B cell (primary cell): ENCODE results near the gene PPL. TPM values are rescaled to one million over a fixed set of nuclear protein-coding genes. Genes with fewer than 3 reads are reported as not detected.
"Not testable (repeated sequence)": the region's sequence is repeated elsewhere in the genome, so short reads cannot be mapped to it uniquely, and the experiment has no call there.

ENCODE experiments used
- ATAC-seq: fragments of 200-7000 bp; cut with Tn5 transposase; one replicate; pipeline ENCODE4 v1.10.0; 2021; ENCODE audit warnings: low read depth, mild to moderate bottlenecking, moderate number of reproducible peaks, moderate library complexity
- CTCF ChIA-PET: fragments of 350-600 bp; sonication (Branson Sonifier 250); formaldehyde crosslinking; loops from one replicate; lab custom pipeline; 2021; ENCODE audit warnings: antibody characterized with exemption, inconsistent platforms; lab: Charles Lee
- POLR2A ChIA-PET: fragments of 350-600 bp; sonication (Branson Sonifier 250); formaldehyde crosslinking; loops from one replicate; lab custom pipeline; 2021; ENCODE audit warnings: antibody characterized with exemption; lab: Charles Lee
- DNase-seq: peaks from one replicate; pipeline ENCODE4 v3.0.0; 2013
- H2AFZ ChIP-seq: 2 replicates; pipeline ENCODE4 v1.6.1; 2012; ENCODE audit warnings: mild to moderate bottlenecking, low read depth, low read length; ENCODE audit not compliant: insufficient read depth, poor library complexity, severe bottlenecking
- H3K27ac ChIP-seq, 2 donors: 1 replicate in 1 of 2; 2 replicates in 1 of 2; pipeline ENCODE4 v1.5.1; 2012 to 2013; ENCODE audit warnings: low read length in 2 of 2, mild to moderate bottlenecking in 2 of 2, moderate library complexity in 1 of 2
- H3K27me3 ChIP-seq, 4 experiments: fragments of 200-600 bp in 1 of 4; sonication (generic) in 1 of 4; replicated peaks in 1 of 4; 1 replicate in 2 of 4; 2 replicates in 2 of 4; pipeline versions ENCODE4 v1.6.1 to v1.7.0; 2013 to 2016; ENCODE audit warnings: low read length in 3 of 4, mild to moderate bottlenecking in 2 of 4, mixed read lengths in 1 of 4, moderate library complexity in 1 of 4; ENCODE audit not compliant: insufficient read depth in 4 of 4, control insufficient read depth in 3 of 4; ENCODE audit errors: control extremely low read depth in 1 of 4
- H3K36me3 ChIP-seq, 2 experiments: replicated peaks in 1 of 2; 1 replicate in 1 of 2; 2 replicates in 1 of 2; pipeline versions ENCODE4 v1.6.1 to v1.7.1; 2013; ENCODE audit warnings: low read length in 1 of 2; ENCODE audit not compliant: insufficient read depth in 2 of 2, control insufficient read depth in 1 of 2; ENCODE audit errors: control extremely low read depth in 1 of 2, extremely low read depth in 1 of 2
- H3K4me1 ChIP-seq, 2 donors: fragments of 200-600 bp in 1 of 2; sonication (generic) in 1 of 2; 1 replicate in 1 of 2; 2 replicates in 1 of 2; pipeline versions ENCODE4 v1.5.1 to v1.6.1; 2013 to 2017; ENCODE audit warnings: low read length in 2 of 2; ENCODE audit not compliant: control insufficient read depth in 2 of 2, insufficient read depth in 2 of 2
- H3K4me2 ChIP-seq: replicated peaks from 2 replicates; pipeline ENCODE3; 2012; ENCODE audit warnings: mild to moderate bottlenecking, low read depth, low read length; ENCODE audit not compliant: poor library complexity, severe bottlenecking
- H3K4me3 ChIP-seq, 5 experiments: fragments of 200-600 bp in 1 of 5; sonication (generic) in 1 of 5; 1 replicate in 3 of 5; 2 replicates in 2 of 5; pipeline versions ENCODE4 v1.5.1 to v1.7.0; 2011 to 2016; ENCODE audit warnings: low read length in 4 of 5, mild to moderate bottlenecking in 4 of 5, low read depth in 2 of 5, control low read depth in 1 of 5, moderate library complexity in 1 of 5; ENCODE audit not compliant: insufficient read depth in 1 of 5; ENCODE audit errors: control extremely low read depth in 1 of 5, extremely low read depth in 1 of 5
- H3K79me2 ChIP-seq: fragments of 200-600 bp; sonication (generic); one replicate; pipeline ENCODE4 v1.6.0; 2016; ENCODE audit warnings: low read length; ENCODE audit not compliant: control insufficient read depth, insufficient read depth
- H3K9ac ChIP-seq: fragments of 200-600 bp; sonication (generic); 2 replicates; pipeline ENCODE4 v1.6.1; 2017; ENCODE audit warnings: mild to moderate bottlenecking, low read length, moderate library complexity
- H3K9me3 ChIP-seq, 3 donors: one replicate each; pipeline versions ENCODE4 v1.6.1 to v1.7.1; 2013; ENCODE audit warnings: low read length in 2 of 3; ENCODE audit not compliant: control insufficient read depth in 2 of 3, insufficient read depth in 1 of 3; ENCODE audit errors: control extremely low read depth in 1 of 3
- H4K20me1 ChIP-seq: 2 replicates; pipeline ENCODE4 v1.6.0; 2012; ENCODE audit warnings: mild to moderate bottlenecking, low read length; ENCODE audit not compliant: insufficient read depth, control insufficient read depth, poor library complexity, severe bottlenecking
- H3K27ac Mint-ChIP-seq: one replicate; pipeline ENCODE4 v1.8.0; 2021; ENCODE audit warnings: mixed read lengths
- H3K27me3 Mint-ChIP-seq: one replicate; pipeline ENCODE4 v1.8.0; 2021; ENCODE audit warnings: mixed read lengths
- H3K4me1 Mint-ChIP-seq: one replicate; pipeline ENCODE4 v1.8.0; 2021; ENCODE audit warnings: mixed read lengths
- H3K4me3 Mint-ChIP-seq: one replicate; pipeline ENCODE4 v1.8.0; 2021; ENCODE audit warnings: mixed read lengths
- H3K9me3 Mint-ChIP-seq: one replicate; pipeline ENCODE4 v1.8.0; 2022; ENCODE audit warnings: mixed read lengths; ENCODE audit not compliant: insufficient read depth
- CTCF ChIP-seq: fragments of 200-600 bp; IDR thresholded peaks from one replicate; pipeline ENCODE4 v1.8.0; 2022; ENCODE audit warnings: antibody characterized with exemption, mild to moderate bottlenecking
- EZH2 ChIP-seq: IDR thresholded peaks from 2 replicates; pipeline ENCODE4 v1.6.1; 2012; ENCODE audit warnings: borderline replicate concordance, low read depth, mild to moderate bottlenecking, moderate library complexity, low read length; ENCODE audit not compliant: insufficient read depth, poor library complexity, severe bottlenecking
- WGBS: methylation state at CpG from one replicate; pipeline ENCODE4 v1.1.5; 2013; ENCODE audit warnings: missing lambda C conversion rate; ENCODE audit not compliant: insufficient coverage; 5-methylcytosine and 5-hydroxymethylcytosine counted together
- intact Hi-C: fragments of 100-400 bp; cut with micrococcal nuclease; formaldehyde crosslinking; loops from one replicate; pipeline ENCODE4 v1.10.0; 2022
- polyA plus RNA-seq: library from polyadenylated mRNA; depleted of rRNA; stranded (reverse); fragments of >200 nt; gene quantifications from 2 replicates; pipeline ENCODE4 v1.2.3, GENCODE V29; 2012
- total RNA-seq, 2 donors: library from RNA; stranded (reverse); fragments of 120-200 nt in 1 of 2; gene quantifications; 1 replicate in 1 of 2; 2 replicates in 1 of 2; pipeline versions ENCODE4 v1.2.3 to v1.2.4, GENCODE V29; 2013 to 2022

The PPL gene
- total and polyA plus RNA-seq, 2 donors (not counting 1 experiment from before 2014, with no cell fraction given) = not detected

- H4K20me1 ChIP-seq = no peaks in the 10 kb centered on the region
- no peak for TF ChIP-seq EZH2
- no peak for TF ChIP-seq CTCF
Observed at GRCh38 chr16:4966736-4967453, 29.9 kb upstream of the PPL start.

GRCh38 chr16:4963527-4963926 is 26.6 kb upstream of the PPL start:
- H3K79me2 ChIP-seq, ATAC-seq, H3K9ac ChIP-seq, H3K9me3 Mint-ChIP-seq, intact Hi-C loops, POLR2A ChIA-PET, H3K4me1 Mint-ChIP-seq, H3K4me2 ChIP-seq, H3K4me3 Mint-ChIP-seq, H3K27ac Mint-ChIP-seq, CTCF ChIA-PET, DNase-seq, H4K20me1 ChIP-seq, H3K27ac ChIP-seq, H3K9me3 ChIP-seq, H3K36me3 ChIP-seq, H2AFZ ChIP-seq, H3K4me3 ChIP-seq, H3K4me1 ChIP-seq: not testable (repeated sequence)
- peaks cover 0 to 27% (median 15%) of the 10 kb centered on the region in 4 experiments for H3K27me3 ChIP-seq
- H3K27me3 Mint-ChIP-seq = peaks cover 27% of the 10 kb centered on the region
- WGBS = 87% methylated on average over 4 of the region's 7 CpGs

More at GRCh38 chr16:4966736-4967453, 29.9 kb upstream of the PPL start:
- ATAC-seq (no peak), DNase-seq (no peak)
- peaks cover 0 to 14% (median 4%) of the 10 kb centered on the region in 4 experiments for H3K27me3 ChIP-seq
- ChIA-PET CTCF (no interaction called here), POLR2A (no interaction called here)
- H3K4me3 ChIP-seq = no peak overlapping the region
- no peaks in the 10 kb centered on the region for H3K4me1 ChIP-seq
- WGBS = 89% methylated on average over 8 of the region's 10 CpGs
- no peak overlapping the region for H3K4me2 ChIP-seq
- H3K27ac ChIP-seq = no peak overlapping the region
- H3K27ac Mint-ChIP-seq = no peak overlapping the region
- H3K27me3 Mint-ChIP-seq = peaks cover 13% of the 10 kb centered on the region
- no peaks in the 10 kb centered on the region for H3K79me2 ChIP-seq
- H3K9me3 Mint-ChIP-seq = no peaks in the 10 kb centered on the region
- no peaks in the 10 kb centered on the region for H3K9me3 ChIP-seq
- intact Hi-C loops = no loop called here
- H3K36me3 ChIP-seq = no peaks in the 10 kb centered on the region
- no peaks in the 10 kb centered on the region for H3K4me1 Mint-ChIP-seq
- H2AFZ ChIP-seq = no peak overlapping the region
- H3K9ac ChIP-seq = no peak overlapping the region
- no peak overlapping the region for H3K4me3 Mint-ChIP-seq
